Epithelial cell of esophagus (primary cell): ENCODE results near the gene CBX3.
"Not testable (repeated sequence)": the region's sequence is repeated elsewhere in the genome, so short reads cannot be mapped to it uniquely, and the experiment has no call there.

ENCODE experiments used
- DNase-seq: peaks from one replicate; pipeline ENCODE4 v3.0.0; 2010; ENCODE audit warnings: low read depth
- H3K4me3 ChIP-seq: 2 replicates; pipeline ENCODE4 v1.5.1; 2011; ENCODE audit warnings: mild to moderate bottlenecking, low read length, control low read depth
- CTCF ChIP-seq: IDR thresholded peaks from 2 replicates; pipeline ENCODE4 v1.5.1; 2011; ENCODE audit warnings: low read depth, mild to moderate bottlenecking, low read length, control low read depth, inconsistent platforms; ENCODE audit not compliant: insufficient read depth; ENCODE audit errors: missing control alignments

Gene CBX3

DNA sequence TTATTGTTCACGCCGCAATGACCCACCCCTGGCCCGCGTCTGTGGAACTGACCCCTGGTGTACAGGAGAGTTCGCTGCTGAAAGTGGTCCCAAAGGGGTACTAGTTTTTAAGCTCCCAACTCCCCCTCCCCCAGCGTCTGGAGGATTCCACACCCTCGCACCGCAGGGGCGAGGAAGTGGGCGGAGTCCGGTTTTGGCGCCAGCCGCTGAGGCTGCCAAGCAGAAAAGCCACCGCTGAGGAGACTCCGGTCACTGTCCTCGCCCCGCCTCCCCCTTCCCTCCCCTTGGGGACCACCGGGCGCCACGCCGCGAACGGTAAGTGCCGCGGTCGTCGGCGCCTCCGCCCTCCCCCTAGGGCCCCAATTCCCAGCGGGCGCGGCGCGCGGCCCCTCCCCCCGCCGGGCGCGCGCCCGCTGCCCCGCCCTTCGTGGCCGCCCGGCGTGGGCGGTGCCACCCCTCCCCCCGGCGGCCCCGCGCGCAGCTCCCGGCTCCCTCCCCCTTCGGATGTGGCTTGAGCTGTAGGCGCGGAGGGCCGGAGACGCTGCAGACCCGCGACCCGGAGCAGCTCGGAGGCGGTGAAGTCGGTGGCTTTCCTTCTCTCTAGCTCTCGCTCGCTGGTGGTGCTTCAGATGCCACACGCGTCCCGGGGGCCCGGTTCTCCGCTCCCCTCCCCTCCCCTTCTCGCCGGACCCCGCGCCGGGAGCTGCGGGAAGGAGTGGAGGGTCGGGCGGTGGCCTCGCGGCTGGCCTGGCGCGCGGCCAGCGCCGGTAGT lies at the start of gene CBX3:
Gene CBX3, plus strand, starts transcription at position 499 of the 772 bp plus-strand sequence. CDS start 1,254 bp downstream, outside the sequence.
- peak within 1 kb of the TSS; percentile 62 for H3K4me3 ChIP-seq
- peak; percentile 76 for DNase-seq
- TF ChIP-seq CTCF = no peak

GRCh38 chr7:26151953-26152781 lies 49.4 kb upstream of the CBX3 start, which contains the start of gene NFE2L3:
Gene NFE2L3, plus strand, starts transcription at chr7:26152198. Its CDS starts 301 bp downstream, at chr7:26152499.
- peak within 1 kb of the TSS; percentile 40 for H3K4me3 ChIP-seq
- peak; percentile 63 for DNase-seq
- no peak for TF ChIP-seq CTCF

DNA sequence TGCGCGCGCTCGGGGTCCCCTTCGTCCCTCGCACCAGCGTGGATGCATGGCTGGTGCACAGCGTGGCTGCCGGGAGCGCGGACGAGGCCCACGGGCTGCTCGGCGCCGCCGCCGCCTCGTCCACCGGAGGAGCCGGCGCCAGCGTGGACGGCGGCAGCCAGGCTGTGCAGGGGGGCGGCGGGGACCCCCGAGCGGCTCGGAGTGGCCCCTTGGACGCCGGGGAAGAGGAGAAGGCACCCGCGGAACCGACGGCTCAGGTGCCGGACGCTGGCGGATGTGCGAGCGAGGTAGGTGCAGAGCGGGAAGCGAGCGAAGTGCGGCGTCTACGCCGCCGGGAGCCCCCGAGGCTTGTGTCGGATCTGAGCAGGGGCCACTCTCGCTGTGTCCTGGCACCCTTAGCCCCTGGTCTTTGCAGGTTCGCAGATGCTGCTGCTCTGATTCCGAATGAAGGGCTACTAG lies 48.7 kb upstream of the CBX3 start:
- H3K4me3 ChIP-seq = peak overlapping the region; percentile 36
- DNase-seq = not testable (repeated sequence)

DNA sequence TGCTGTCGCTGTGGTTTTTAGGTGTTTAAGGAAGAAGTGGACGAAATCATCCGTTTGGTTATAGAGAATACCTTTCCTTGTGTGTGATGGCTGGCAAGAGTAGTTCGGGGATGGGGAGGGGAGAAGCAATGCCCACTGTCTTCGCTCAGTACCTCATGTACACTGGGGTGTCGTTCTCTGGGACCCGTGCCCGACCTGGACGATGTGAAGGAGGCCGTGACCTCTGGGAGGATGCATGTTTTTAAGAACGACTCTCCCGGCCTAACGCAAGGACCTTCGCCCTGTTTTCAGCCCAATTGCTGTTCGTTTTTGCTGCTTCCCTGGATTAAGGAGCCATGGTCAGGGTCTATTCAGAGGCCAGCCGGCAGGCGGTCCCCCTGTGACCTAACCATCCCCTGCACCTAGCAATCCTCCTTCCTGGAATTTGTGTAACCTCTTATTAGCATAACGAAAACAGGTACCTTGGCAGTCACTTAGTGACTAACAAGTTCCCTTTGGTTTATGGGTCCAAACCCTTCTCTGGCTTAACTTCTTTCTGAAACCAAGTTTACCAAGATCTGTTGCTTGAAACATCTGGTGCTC lies 48.2 kb upstream of the CBX3 start:
- TF ChIP-seq CTCF = no peak
- peak overlapping the region; percentile 36 for H3K4me3 ChIP-seq
- no peak for DNase-seq

- no peak overlapping the region for H3K4me3 ChIP-seq
- DNase-seq = peak; percentile 64
- no peak for TF ChIP-seq CTCF
Observed at GRCh38 chr7:26153823-26154783, 47.4 kb upstream of the CBX3 start.

- TF ChIP-seq CTCF = no peak
- DNase-seq = peak; percentile 82
- no peak overlapping the region for H3K4me3 ChIP-seq
Observed at GRCh38 chr7:26155531-26156375, 45.8 kb upstream of the CBX3 start.
